Mesodermal cell (in vitro differentiated cells): ENCODE results near the gene SLA2.

Experiments used
- H3K27ac ChIP-seq: 2 replicates; pipeline ENCODE4 v1.7.0; 2013; ENCODE audit warnings: mild to moderate bottlenecking, low read depth, low read length, moderate library complexity; ENCODE audit not compliant: severe bottlenecking
- H3K36me3 ChIP-seq: 2 replicates; pipeline ENCODE4 v1.7.1; 2013; ENCODE audit warnings: mild to moderate bottlenecking, low read length, moderate library complexity; ENCODE audit not compliant: control insufficient read depth, insufficient read depth
- H3K4me1 ChIP-seq: one replicate; pipeline ENCODE4 v1.7.1; 2013; ENCODE audit warnings: mild to moderate bottlenecking, low read length; ENCODE audit not compliant: insufficient read depth, control insufficient read depth, poor library complexity, severe bottlenecking
- H3K4me3 ChIP-seq: 2 replicates; pipeline ENCODE4 v1.7.0; 2013; ENCODE audit warnings: low read length, control low read depth, mild to moderate bottlenecking; ENCODE audit not compliant: insufficient read depth, poor library complexity, severe bottlenecking; ENCODE audit errors: extremely low read depth
- H3K9me3 ChIP-seq: 2 replicates; pipeline ENCODE4 v1.7.1; 2013; ENCODE audit warnings: mild to moderate bottlenecking, low read length, moderate library complexity; ENCODE audit not compliant: control insufficient read depth
- WGBS, 2 experiments: methylation state at CpG; one replicate each; pipeline ENCODE4 v1.1.5; 2013; ENCODE audit warnings: missing lambda C conversion rate in 2 of 2; ENCODE audit not compliant: insufficient coverage in 2 of 2; 5-methylcytosine and 5-hydroxymethylcytosine counted together

The SLA2 gene

DNA sequence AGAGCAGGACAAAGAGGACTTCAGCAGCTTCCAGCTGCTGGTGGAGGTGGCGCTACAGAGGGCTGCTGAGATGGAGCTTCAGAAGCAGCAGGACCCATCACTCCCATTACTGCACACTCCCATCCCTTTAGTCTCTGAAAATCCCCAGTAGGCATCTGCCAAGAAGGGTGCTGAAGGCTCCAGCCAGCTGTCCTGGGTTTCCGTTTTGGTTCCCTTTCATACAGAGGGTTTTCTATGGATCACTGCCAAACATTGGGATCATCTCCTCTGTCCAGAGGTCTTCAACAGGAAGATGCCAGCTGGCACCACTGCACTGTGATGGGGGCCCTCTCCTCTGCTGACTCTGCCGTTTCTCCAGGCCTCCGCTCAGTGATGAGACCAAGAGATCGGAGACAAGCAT, 54.7 kb downstream of the SLA2 start:
- WGBS, 2 experiments = 92 to 97% methylated on average over 4 to 5 of the region's 5 CpGs
- Histone ChIP-seq H3K36me3 (peaks cover 64% of the 10 kb centered on the region), H3K27ac (no peak overlapping the region), H3K4me1 (peaks cover 4% of the 10 kb centered on the region), H3K4me3 (no peak overlapping the region), H3K9me3 (no peaks in the 10 kb centered on the region)

DNA sequence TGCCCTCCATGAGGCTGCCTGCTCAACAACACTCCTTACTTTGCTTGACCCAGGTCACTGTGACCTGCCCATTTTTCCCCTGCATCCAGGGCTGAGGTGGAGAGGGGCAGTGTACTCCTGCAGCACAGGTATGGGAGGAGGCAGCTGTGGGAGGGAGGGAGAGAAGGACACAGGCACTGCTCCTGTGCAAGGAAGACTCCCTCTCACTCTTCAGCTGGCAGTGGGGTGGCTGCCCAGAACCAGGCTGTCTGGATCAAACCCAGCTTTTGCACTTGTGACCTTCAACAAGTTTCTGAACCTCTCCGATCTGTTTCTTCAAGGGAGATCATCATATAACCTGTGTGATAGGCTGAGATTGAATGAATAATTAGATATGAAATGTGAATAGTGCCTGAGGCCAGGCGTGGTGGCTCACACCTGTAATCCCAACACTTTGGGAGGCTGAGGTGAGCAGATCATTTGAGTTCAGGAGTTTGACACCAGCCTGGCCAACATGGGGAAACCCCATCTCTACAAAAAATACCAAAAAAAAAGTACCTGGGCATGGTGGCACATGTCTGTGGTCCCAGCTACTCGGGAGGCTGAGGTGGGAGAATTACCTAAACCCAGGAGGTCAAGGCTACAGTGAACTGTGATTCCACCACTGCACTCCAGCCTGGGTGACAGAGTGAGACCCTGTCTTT, 58.5 kb downstream of the SLA2 start:
- H3K4me3 ChIP-seq = no peak overlapping the region
- H3K4me1 ChIP-seq = peaks cover 12% of the 10 kb centered on the region
- H3K36me3 ChIP-seq = peaks cover 56% of the 10 kb centered on the region
- H3K27ac ChIP-seq = no peak overlapping the region
- WGBS, 2 experiments = 100% methylated on average over 2 of the region's 3 CpGs
- H3K9me3 ChIP-seq = no peaks in the 10 kb centered on the region

DNA sequence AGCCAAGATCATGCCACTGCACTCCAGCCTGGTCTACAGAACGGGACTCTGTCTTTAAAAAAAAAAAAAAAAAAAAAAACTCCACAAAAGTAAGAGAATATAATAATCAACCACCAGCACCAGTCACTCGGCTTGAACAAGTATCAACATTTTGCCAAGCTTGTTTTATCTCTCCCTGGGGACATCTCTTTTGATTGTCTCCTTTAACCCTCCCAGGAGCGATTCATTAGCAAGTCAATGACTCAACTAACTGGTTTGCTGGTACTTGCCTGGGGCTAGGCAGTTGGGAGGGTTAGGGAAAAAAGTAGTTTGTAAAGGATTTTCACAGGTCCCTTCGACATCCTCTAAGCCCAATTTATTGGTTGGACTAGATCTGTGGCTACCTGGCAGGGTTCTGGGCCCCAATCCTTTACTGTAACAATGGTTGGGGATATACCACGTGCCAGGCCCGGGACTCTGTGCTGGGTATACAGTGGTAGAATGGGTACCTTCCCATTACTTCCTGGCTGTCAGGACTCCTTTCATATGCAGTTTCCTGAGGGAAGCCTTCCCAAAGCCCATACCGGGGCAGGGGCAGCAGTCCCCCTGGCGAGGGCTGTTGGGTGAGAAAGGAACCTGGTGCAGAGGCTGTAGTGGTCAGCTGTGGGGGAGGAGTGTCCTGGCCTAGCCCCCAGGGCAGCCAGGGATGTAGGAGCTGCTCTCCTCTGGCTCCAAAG, 60.4 kb downstream of the SLA2 start:
- Histone ChIP-seq H3K4me1 (peaks cover 8% of the 10 kb centered on the region), H3K4me3 (no peak overlapping the region), H3K9me3 (no peaks in the 10 kb centered on the region), H3K27ac (no peak overlapping the region), H3K36me3 (peaks cover 59% of the 10 kb centered on the region)
- 62% methylated on average over 5 of the region's 8 CpGs; no CpG with 5 or more reads in 1 of the 2 experiments for WGBS, 2 experiments

DNA sequence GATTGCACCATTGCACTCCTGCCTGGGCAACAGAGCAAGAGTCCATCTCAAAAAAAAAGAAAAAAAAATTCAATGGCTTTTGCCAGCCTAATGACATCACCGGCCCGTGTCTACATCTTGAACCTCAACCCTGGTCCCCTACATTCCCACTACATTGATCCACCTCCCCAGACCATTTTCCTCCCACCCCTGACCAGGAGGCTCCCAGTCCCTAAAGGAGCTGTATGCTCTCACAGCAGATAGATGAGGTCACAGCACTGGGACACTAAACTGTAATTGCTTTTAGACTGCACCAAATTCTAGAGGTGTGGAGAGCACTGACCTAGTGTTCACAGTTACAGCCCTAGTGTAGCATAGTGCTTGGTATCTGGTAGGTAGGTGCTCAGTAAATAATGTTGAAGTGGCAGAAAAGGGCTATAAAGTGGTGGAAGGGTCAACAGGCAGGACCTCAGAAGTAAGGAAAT, 61.9 kb downstream of the SLA2 start:
- no CpG with 5 or more reads among the region's 2 CpGs for WGBS, 2 experiments

GRCh38 chr20:36582821-36583220, 63.2 kb downstream of the SLA2 start:
- Histone ChIP-seq H3K27ac (no peak overlapping the region), H3K4me1 (peaks cover 8% of the 10 kb centered on the region), H3K9me3 (no peaks in the 10 kb centered on the region), H3K4me3 (no peak overlapping the region), H3K36me3 (peaks cover 63% of the 10 kb centered on the region)
- 86 to 88% methylated on average over 4 of the region's 4 CpGs for WGBS, 2 experiments

More for the DNA sequence above, 61.9 kb downstream of the SLA2 start:
- H3K27ac ChIP-seq = no peak overlapping the region
- H3K9me3 ChIP-seq = no peaks in the 10 kb centered on the region
- H3K36me3 ChIP-seq = peaks cover 60% of the 10 kb centered on the region
- H3K4me1 ChIP-seq = peaks cover 8% of the 10 kb centered on the region
- no peak overlapping the region for H3K4me3 ChIP-seq

GRCh38 chr20:36582322-36582721, 63.7 kb downstream of the SLA2 start:
- H3K4me1 ChIP-seq = peaks cover 8% of the 10 kb centered on the region
- H3K36me3 ChIP-seq = peaks cover 62% of the 10 kb centered on the region
- no peaks in the 10 kb centered on the region for H3K9me3 ChIP-seq
- no peak overlapping the region for H3K4me3 ChIP-seq
- WGBS, 2 experiments = 96 to 100% methylated on average over 2 to 4 of the region's 4 CpGs
- H3K27ac ChIP-seq = no peak overlapping the region

- H3K4me1 ChIP-seq = peaks cover 8% of the 10 kb centered on the region
- H3K36me3 ChIP-seq = peaks cover 68% of the 10 kb centered on the region
- WGBS, 2 experiments = 75% methylated on average over 1 of the region's 2 CpGs; no CpG with 5 or more reads in 1 of the 2 experiments
- H3K27ac ChIP-seq = no peak overlapping the region
- H3K9me3 ChIP-seq = no peaks in the 10 kb centered on the region
- no peak overlapping the region for H3K4me3 ChIP-seq
These were observed 65.9 kb downstream of the SLA2 start for GRCh38 chr20:36579996-36580545.

DNA sequence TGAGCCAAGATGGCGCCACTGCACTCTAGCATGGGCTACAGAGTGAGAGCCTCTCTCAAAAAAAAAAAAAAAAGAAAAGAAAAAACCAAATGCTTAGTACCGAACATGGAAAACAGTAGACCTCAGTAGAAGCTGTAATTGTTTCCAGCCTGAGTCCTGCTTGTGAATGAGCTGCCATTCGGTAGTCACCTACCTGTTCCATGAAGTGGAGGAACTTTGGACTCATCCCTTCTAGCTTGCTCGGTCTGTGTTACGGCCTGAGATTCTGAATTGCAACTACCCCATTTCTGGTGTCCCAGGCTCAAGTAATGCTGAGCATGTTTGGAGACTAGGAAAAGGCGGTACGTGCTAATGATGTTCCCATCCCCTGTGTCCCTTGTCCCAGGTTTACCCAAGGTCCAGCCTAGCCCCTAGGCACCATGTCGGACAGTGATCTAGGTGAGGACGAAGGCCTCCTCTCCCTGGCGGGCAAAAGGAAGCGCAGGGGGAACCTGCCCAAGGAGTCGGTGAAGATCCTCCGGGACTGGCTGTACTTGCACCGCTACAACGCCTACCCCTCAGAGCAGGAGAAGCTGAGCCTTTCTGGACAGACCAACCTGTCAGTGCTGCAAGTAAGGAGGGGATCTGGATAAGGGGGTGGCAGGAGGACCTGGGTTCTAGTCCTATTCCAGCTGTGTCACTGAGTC, 67.5 kb downstream of the SLA2 start:
- H3K27ac ChIP-seq = no peak overlapping the region
- H3K4me1 ChIP-seq = peaks cover 5% of the 10 kb centered on the region
- H3K9me3 ChIP-seq = no peaks in the 10 kb centered on the region
- H3K4me3 ChIP-seq = no peak overlapping the region
- H3K36me3 ChIP-seq = peaks cover 67% of the 10 kb centered on the region
- 96 to 100% methylated on average over 15 of the region's 15 CpGs for WGBS, 2 experiments

GRCh38 chr20:36576081-36576445, 69.9 kb downstream of the SLA2 start:
- no peaks in the 10 kb centered on the region for H3K9me3 ChIP-seq
- H3K4me1 ChIP-seq = peaks cover 14% of the 10 kb centered on the region
- H3K36me3 ChIP-seq = peaks cover 46% of the 10 kb centered on the region
- H3K27ac ChIP-seq = no peak overlapping the region
- H3K4me3 ChIP-seq = no peak overlapping the region
- 90 to 100% methylated on average over 1 of the region's 1 CpG for WGBS, 2 experiments

DNA sequence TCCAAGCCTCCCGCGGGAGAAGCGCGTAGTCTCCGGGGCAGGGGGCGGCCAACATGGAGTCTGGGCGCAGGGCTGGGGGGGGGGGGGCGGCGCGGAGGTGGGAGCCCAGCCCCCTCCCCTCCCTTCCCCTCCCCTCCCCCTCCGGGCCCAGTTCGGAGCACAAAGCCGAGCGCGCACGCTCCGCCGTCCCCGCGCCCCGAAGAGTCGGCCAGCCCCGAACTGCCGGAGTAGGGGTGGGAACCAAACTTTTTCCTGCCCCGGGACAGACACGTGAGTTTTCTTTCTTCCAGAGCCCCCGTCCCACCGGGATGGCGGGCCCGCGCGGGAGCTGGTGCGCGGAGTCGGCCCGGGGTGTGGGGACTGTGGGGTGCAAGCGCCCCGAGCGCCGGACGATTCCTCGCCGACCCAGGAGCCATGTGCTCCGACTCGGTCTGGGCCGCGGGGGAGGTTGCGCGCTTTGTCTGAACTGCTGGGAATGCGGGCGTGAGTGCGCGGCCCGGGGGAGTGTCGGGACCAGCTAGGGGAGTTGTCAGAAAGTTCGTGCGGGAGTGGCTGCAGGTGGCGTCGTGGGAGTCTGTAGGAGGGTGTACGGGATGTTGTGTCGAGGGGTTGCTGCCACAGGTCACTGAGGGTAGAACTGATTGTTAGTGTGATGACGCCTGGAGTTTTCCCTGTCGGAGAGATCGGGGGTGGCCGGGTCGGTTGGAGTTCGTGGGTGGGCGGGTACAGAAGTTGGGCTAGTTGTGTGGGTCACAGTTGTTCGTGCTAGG, 71.4 kb downstream of the SLA2 start:
- Histone ChIP-seq H3K4me3 (peak overlapping the region; percentile 97), H3K27ac (peak overlapping the region; percentile 91), H3K9me3 (no peaks in the 10 kb centered on the region), H3K36me3 (peaks cover 30% of the 10 kb centered on the region), H3K4me1 (peaks cover 21% of the 10 kb centered on the region)
- WGBS, 2 experiments = 1 to 2% methylated on average over 30 to 47 of the region's 69 CpGs
